Testis (tissue), 3 donors: ENCODE results near the gene POLR3K. TPM values are rescaled to one million over a fixed set of nuclear protein-coding genes. Genes with fewer than 3 reads are reported as not detected.

ENCODE experiments used
- DNase-seq: peaks from one replicate; pipeline ENCODE4 v3.0.0-alpha.2; 2019
- H3K27ac ChIP-seq, 2 donors: fragments of 200-600 bp; sonication (generic); one replicate each; pipeline ENCODE4 v1.5.1; 2019
- H3K27me3 ChIP-seq: fragments of 200-600 bp; sonication (generic); one replicate; pipeline ENCODE4 v1.5.1; 2019
- H3K36me3 ChIP-seq: fragments of 200-600 bp; sonication (generic); one replicate; pipeline ENCODE4 v1.5.1; 2017; ENCODE audit warnings: low read depth; ENCODE audit errors: missing control alignments
- H3K4me1 ChIP-seq: fragments of 200-600 bp; sonication (generic); one replicate; pipeline ENCODE4 v1.5.1; 2019
- H3K4me3 ChIP-seq, 2 donors: fragments of 200-600 bp; sonication (generic); one replicate each; pipeline ENCODE4 v1.5.1; 2017 to 2019
- H3K9me3 ChIP-seq: fragments of 200-600 bp; sonication (generic); one replicate; pipeline ENCODE4 v1.5.1; 2017
- POLR2A ChIP-seq: fragments of 450-650 bp; IDR thresholded peaks from one replicate; pipeline ENCODE4 v1.6.1; 2017; ENCODE audit warnings: antibody characterized with exemption, mild to moderate bottlenecking, moderate library complexity
- WGBS, 2 donors: methylation state at CpG; one replicate each; pipeline ENCODE4 v1.1.5; 2018; 5-methylcytosine and 5-hydroxymethylcytosine counted together
- intact Hi-C: fragments of 100-400 bp; cut with DNase I; formaldehyde crosslinking; loops from one replicate; pipeline ENCODE4 v1.15.1; 2023; ENCODE audit warnings: low total_unique reads
- polyA plus RNA-seq: library from polyadenylated mRNA; stranded (reverse); fragments of 350-450 nt; fragmentation: Illumina TruSeq; extraction: RNeasy Lipid Tissue Mini Kit (QIAGEN cat#74804); gene quantifications from one replicate; pipeline ENCODE4 v1.2.3, GENCODE V29; 2014; ENCODE audit warnings: low read depth, low replicate concordance; ENCODE audit not compliant: insufficient read depth
- total RNA-seq, 2 donors: library from RNA; depleted of rRNA; stranded (reverse); fragments of >200 nt; gene quantifications; one replicate each; pipeline ENCODE4 v1.2.3, GENCODE V29; 2016
- TF ChIP-seq, protein P1 (sequence below), 3 experiments: fragments of 450-650 bp in 2 of 3; fragments of 200-600 bp in 1 of 3; sonication (generic) in 1 of 3; IDR thresholded peaks; one replicate each; pipeline ENCODE4 v1.5.1; 2016 to 2019; ENCODE audit warnings: antibody characterized with exemption in 3 of 3, mild to moderate bottlenecking in 2 of 3, moderate library complexity in 1 of 3

Gene POLR3K
- total and polyA plus RNA-seq, 3 donors from 2014 or later: 2.4 to 6.5 (median 3.0) TPM

DNA sequence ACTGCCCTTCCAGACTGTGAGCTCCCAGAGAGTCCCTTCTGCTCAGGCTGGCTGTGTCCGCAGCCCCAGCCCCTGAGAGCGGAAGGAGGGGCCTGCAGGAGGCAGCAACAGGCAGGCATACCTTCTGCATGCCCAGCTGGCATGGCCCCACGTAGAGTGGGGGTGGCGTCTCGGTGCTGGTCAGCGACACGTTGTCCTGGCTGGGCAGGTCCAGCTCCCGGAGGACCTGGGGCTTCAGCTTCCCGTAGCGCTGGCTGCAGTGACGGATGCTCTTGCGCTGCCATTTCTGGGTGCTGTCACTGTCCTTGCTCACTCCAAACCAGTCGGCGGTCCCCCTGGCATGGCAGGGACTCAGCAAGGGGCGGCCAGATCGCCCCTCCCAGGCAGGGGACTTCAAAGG lies 10.1 kb upstream of the POLR3K start:
- intact Hi-C loops: no loop called here
- Histone ChIP-seq H3K27ac (no peak overlapping the region), H3K4me1 (peaks cover 8% of the 10 kb centered on the region), H3K9me3 (no peaks in the 10 kb centered on the region), H3K4me3 (no peak overlapping the region), H3K27me3 (no peaks in the 10 kb centered on the region), H3K36me3 (no peaks in the 10 kb centered on the region)
- no peak for DNase-seq
- 94 to 100% methylated on average over 1 to 16 of the region's 16 CpGs for WGBS, 2 donors
- TF ChIP-seq, protein P1, sequence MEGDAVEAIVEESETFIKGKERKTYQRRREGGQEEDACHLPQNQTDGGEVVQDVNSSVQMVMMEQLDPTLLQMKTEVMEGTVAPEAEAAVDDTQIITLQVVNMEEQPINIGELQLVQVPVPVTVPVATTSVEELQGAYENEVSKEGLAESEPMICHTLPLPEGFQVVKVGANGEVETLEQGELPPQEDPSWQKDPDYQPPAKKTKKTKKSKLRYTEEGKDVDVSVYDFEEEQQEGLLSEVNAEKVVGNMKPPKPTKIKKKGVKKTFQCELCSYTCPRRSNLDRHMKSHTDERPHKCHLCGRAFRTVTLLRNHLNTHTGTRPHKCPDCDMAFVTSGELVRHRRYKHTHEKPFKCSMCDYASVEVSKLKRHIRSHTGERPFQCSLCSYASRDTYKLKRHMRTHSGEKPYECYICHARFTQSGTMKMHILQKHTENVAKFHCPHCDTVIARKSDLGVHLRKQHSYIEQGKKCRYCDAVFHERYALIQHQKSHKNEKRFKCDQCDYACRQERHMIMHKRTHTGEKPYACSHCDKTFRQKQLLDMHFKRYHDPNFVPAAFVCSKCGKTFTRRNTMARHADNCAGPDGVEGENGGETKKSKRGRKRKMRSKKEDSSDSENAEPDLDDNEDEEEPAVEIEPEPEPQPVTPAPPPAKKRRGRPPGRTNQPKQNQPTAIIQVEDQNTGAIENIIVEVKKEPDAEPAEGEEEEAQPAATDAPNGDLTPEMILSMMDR (IDR thresholded peaks at IDR 0.05): no peak
- no peak for TF ChIP-seq POLR2A

DNA sequence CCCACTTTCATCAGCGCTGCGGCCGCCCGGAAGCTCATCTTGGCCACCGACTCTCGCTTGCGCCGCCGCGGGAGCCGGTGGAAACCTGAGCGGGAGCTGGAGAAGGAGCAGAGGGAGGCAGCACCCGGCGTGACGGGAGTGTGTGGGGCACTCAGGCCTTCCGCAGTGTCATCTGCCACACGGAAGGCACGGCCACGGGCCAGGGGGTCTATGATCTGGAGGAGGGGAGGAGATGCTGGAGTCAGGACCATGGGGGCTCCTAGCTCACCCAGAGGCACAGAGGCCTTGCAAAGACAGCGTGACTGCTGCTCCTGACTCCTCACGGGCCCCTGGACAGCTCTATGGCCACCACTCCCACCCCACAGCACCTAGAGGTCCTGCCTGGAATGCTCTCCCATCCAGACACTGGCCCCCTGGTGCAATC lies 9.6 kb upstream of the POLR3K start:
- Histone ChIP-seq H3K36me3 (no peaks in the 10 kb centered on the region), H3K27me3 (no peaks in the 10 kb centered on the region), H3K9me3 (no peaks in the 10 kb centered on the region), H3K4me3 (no peak overlapping the region), H3K27ac (no peak overlapping the region), H3K4me1 (peaks cover 8% of the 10 kb centered on the region)
- DNase-seq: no peak
- TF ChIP-seq POLR2A: no peak
- TF ChIP-seq, protein P1 (IDR thresholded peaks at IDR 0.05): no peak
- intact Hi-C loops: no loop called here
- WGBS, 2 donors: 94 to 96% methylated on average over 20 to 21 of the region's 21 CpGs

DNA sequence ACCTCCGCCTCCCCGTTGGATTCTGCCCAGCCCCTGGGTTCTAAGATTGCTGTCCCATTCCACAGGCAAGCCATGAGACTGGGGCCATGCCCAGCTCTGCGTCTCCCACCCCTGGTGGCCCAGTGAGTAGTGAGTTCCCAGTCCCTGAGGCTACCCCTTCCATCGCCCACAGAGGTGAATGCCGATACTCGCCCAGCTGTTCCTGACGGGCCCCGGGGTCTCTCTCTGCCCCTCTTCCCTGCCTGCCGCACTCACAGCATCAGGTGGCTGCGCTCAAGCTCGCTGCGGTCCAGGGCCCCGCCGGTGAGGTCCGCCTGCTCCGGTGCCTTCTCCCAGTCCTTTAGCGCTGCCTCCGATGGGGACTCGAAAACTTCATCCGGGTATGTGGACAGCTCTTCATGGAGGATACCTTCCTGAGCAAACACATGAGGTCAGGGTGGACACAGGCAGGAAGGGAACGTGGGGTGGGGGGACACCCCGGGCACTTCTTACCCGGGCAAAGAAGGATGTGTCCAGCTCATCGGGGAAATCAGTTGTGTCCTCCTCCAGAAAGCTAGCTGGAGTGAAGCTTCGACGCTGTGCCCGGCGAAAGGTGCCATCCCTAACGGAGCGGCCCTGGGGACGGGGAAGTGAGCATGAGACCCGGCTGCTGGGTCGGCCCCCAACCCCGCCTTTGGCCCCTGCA lies 9.0 kb upstream of the POLR3K start:
- 93 to 96% methylated on average over 10 to 34 of the region's 34 CpGs for WGBS, 2 donors
- no peaks in the 10 kb centered on the region for H3K36me3 ChIP-seq
- TF ChIP-seq POLR2A: no peak
- TF ChIP-seq, protein P1 (IDR thresholded peaks at IDR 0.05): no peak
- intact Hi-C loops: no loop called here
- H3K4me1 ChIP-seq: peaks cover 8% of the 10 kb centered on the region
- no peak for DNase-seq
- H3K4me3 ChIP-seq: no peak overlapping the region
- H3K27me3 ChIP-seq: no peaks in the 10 kb centered on the region
- H3K9me3 ChIP-seq: no peaks in the 10 kb centered on the region
- H3K27ac ChIP-seq: no peak overlapping the region

- Histone ChIP-seq H3K36me3 (no peaks in the 10 kb centered on the region), H3K4me3 (no peak overlapping the region), H3K9me3 (no peaks in the 10 kb centered on the region), H3K27ac (no peak overlapping the region), H3K27me3 (no peaks in the 10 kb centered on the region), H3K4me1 (peaks cover 8% of the 10 kb centered on the region)
- intact Hi-C loops: no loop called here
- no peak for DNase-seq
- 79 to 89% methylated on average over 12 to 32 of the region's 32 CpGs for WGBS, 2 donors
- TF ChIP-seq POLR2A: no peak
- TF ChIP-seq, protein P1 (IDR thresholded peaks at IDR 0.05): no peak
Measured at GRCh38 chr16:61879-62281, 8.5 kb upstream of the POLR3K start.
